ENCODE results near the gene BTBD10. TPM values are rescaled to one million over a fixed set of nuclear protein-coding genes. Genes with fewer than 3 reads are reported as not detected.

Gene BTBD10
- total RNA-seq, 2 experiments from 2014 or later, result 13.3 to 14.8 TPM

DNA sequence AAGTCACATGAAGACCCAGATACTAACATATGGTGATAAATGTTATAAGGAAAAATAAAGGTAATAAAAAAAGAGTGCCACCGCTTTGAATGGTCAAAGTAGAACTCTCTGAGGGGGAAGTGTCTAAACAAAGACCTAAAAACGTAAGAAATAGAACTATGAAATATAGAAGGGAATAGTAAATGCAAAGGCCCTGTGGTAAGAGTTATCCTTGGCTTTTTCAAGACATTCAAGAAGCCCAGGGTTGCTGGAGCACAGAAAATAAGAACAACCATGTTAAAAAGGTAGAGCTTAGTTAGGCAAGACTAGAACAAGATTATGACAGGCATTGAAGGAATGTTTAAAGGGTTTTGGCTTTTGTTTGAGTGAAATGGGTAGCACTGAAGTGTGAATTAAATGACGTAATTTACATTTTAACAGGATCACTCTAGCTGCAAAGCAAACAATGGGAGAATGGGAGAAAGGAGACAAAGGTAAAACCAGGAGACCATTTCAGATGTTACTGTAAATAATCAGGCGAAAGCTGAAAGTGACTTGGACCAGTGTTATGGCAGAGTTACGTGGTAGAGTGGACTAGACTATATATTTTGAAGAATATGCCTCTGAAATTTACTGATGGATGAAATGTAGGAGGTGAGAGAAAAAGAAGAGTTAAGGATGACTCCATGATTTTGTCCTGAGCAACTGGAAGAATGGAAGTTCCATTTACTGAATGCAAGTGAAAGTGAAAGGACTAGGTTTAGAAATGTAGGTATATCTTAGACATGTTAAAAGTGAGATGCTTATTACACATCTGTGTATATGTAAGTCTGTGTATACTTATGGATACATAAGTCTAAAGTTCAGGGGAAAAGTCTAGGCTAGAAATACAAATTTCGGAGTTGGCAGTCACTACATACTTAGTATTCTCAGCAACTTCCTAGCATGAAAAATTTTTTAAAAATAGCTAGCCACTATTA lies 28.5 kb downstream of the BTBD10 start:
- Histone ChIP-seq H3K4me1 (ENCODE audit: insufficient read depth, low read length) (no peaks in the 10 kb centered on the region), H3K27me3 (ENCODE audit: control insufficient read depth in 1 of 2, insufficient read depth in 2 of 2, low read length in 2 of 2) (no peaks in the 10 kb centered on the region), H3K4me3 (ENCODE audit: low read length) (no peak overlapping the region), H3K9me3 (ENCODE audit: control insufficient read depth in 1 of 2, insufficient read depth in 1 of 2, low read length in 2 of 2) (no peaks in the 10 kb centered on the region), H3K27ac (ENCODE audit: low read depth in 1 of 2, low read length in 2 of 2) (no peak overlapping the region), H3K36me3 (ENCODE audit: insufficient read depth, low read length) (no peaks in the 10 kb centered on the region)
- TF ChIP-seq, protein P1, sequence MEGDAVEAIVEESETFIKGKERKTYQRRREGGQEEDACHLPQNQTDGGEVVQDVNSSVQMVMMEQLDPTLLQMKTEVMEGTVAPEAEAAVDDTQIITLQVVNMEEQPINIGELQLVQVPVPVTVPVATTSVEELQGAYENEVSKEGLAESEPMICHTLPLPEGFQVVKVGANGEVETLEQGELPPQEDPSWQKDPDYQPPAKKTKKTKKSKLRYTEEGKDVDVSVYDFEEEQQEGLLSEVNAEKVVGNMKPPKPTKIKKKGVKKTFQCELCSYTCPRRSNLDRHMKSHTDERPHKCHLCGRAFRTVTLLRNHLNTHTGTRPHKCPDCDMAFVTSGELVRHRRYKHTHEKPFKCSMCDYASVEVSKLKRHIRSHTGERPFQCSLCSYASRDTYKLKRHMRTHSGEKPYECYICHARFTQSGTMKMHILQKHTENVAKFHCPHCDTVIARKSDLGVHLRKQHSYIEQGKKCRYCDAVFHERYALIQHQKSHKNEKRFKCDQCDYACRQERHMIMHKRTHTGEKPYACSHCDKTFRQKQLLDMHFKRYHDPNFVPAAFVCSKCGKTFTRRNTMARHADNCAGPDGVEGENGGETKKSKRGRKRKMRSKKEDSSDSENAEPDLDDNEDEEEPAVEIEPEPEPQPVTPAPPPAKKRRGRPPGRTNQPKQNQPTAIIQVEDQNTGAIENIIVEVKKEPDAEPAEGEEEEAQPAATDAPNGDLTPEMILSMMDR (IDR thresholded peaks at IDR 0.05), result no peak
- peaks cover 3% of the 10 kb centered on the region for H3K9me3 Mint-ChIP-seq
- H3K4me1 Mint-ChIP-seq (ENCODE audit: low read depth), result peaks cover 50% of the 10 kb centered on the region
- POLR2A ChIA-PET, result no interaction called here
- H3K27ac Mint-ChIP-seq, result no peak overlapping the region
- CTCF ChIA-PET, result no interaction called here
- peaks cover 33% of the 10 kb centered on the region for H3K36me3 Mint-ChIP-seq (ENCODE audit: low read depth)
- DNase-seq, result no peak
- no peaks in the 10 kb centered on the region for H3K27me3 Mint-ChIP-seq
- intact Hi-C loops (cut with DNase I, micrococcal nuclease), result no loop called here
- no peak for ATAC-seq (ENCODE audit: poor library complexity)
- no peak overlapping the region for H3K4me3 Mint-ChIP-seq

DNA sequence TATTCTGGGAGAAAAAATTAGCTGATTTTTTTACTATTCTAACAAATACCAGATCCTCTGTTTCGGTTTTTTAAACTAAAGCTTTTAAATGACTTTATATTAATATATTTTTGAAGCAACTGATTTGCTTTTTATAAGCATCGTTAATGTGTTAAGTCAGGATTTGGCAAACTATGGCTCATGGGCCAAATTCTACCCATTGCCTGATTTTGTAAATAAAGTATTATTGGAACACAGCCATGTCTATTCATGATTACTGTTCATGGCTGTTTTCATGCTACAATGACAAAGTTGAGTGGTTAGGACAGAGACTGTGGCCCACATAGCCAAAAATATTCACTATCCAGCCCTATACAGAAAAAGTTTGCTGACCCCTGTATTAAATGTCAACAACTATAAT lies 29.6 kb downstream of the BTBD10 start:
- ATAC-seq (ENCODE audit: poor library complexity), result no peak
- intact Hi-C loops (cut with DNase I, micrococcal nuclease), result no loop called here

DNA sequence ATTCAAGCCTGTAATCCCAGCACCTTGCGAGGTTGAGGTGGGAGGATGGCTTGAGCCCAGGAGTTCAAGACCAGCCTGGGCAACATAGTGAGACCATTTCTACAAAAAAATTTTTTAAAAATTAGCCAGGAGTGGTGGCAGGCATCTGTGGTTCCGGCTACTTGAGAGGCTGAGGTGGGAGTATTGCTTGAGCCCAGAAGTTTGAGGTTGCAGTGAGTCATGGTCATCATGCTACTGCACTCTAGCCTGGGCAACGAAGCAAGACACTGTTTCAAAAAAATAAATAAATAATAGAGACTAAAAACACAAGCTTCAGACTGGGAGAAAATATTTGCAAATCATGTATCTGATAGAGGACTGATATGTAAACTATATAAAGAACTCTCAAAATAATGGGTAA lies 33.2 kb downstream of the BTBD10 start:
- no peak overlapping the region for H3K4me3 ChIP-seq (ENCODE audit: low read length)
- no peaks in the 10 kb centered on the region for H3K27me3 ChIP-seq (ENCODE audit: control insufficient read depth in 1 of 2, insufficient read depth in 2 of 2, low read length in 2 of 2)
- Mint-ChIP-seq H3K9me3 (peaks cover 2% of the 10 kb centered on the region), H3K36me3 (ENCODE audit: low read depth) (peaks cover 72% of the 10 kb centered on the region), H3K4me3 (no peak overlapping the region), H3K27ac (no peak overlapping the region), H3K4me1 (ENCODE audit: low read depth) (peaks cover 35% of the 10 kb centered on the region), H3K27me3 (no peaks in the 10 kb centered on the region)
- H3K27ac ChIP-seq (ENCODE audit: low read depth in 1 of 2, low read length in 2 of 2), result no peak overlapping the region
- DNase-seq (no peak), ATAC-seq (ENCODE audit: poor library complexity) (no peak)
- CTCF ChIA-PET, result no interaction called here
- no peaks in the 10 kb centered on the region for H3K36me3 ChIP-seq (ENCODE audit: insufficient read depth, low read length)
- intact Hi-C loops (cut with DNase I, micrococcal nuclease), result no loop called here
- no peaks in the 10 kb centered on the region for H3K4me1 ChIP-seq (ENCODE audit: insufficient read depth, low read length)
- peaks cover 5 to 13% of the 10 kb centered on the region in 2 experiments for H3K9me3 ChIP-seq (ENCODE audit: control insufficient read depth in 1 of 2, insufficient read depth in 1 of 2, low read length in 2 of 2)
- TF ChIP-seq, protein P1 (IDR thresholded peaks at IDR 0.05), result no peak
- POLR2A ChIA-PET, result no interaction called here

More for the DNA sequence above, 29.6 kb downstream of the BTBD10 start:
- H3K36me3 Mint-ChIP-seq (ENCODE audit: low read depth), result peaks cover 42% of the 10 kb centered on the region
- H3K4me1 ChIP-seq (ENCODE audit: insufficient read depth, low read length), result no peaks in the 10 kb centered on the region
- H3K27ac ChIP-seq (ENCODE audit: low read depth in 1 of 2, low read length in 2 of 2), result no peak overlapping the region
- ChIA-PET CTCF (interaction anchor here (0.9 kb wide), 1 partner anchor 33 kb away, joined by 4 read pairs; no protein-coding TSS in a partner anchor), POLR2A (interaction anchor here (1.1 kb wide), 1 partner anchor 29 kb away, joined by 3 read pairs; the partner anchor contains the start of gene BTBD10)
- TF ChIP-seq, protein P1 (IDR thresholded peaks at IDR 0.05), result no peak
- H3K9me3 Mint-ChIP-seq, result peaks cover 3% of the 10 kb centered on the region
- peaks cover 48% of the 10 kb centered on the region for H3K4me1 Mint-ChIP-seq (ENCODE audit: low read depth)
- no peak overlapping the region for H3K4me3 Mint-ChIP-seq
- H3K27me3 Mint-ChIP-seq, result no peaks in the 10 kb centered on the region
- H3K9me3 ChIP-seq (ENCODE audit: control insufficient read depth in 1 of 2, insufficient read depth in 1 of 2, low read length in 2 of 2), result peaks cover 0 to 4% of the 10 kb centered on the region in 2 experiments
- DNase-seq, result no peak
- H3K27me3 ChIP-seq (ENCODE audit: control insufficient read depth in 1 of 2, insufficient read depth in 2 of 2, low read length in 2 of 2), result no peaks in the 10 kb centered on the region
- H3K4me3 ChIP-seq (ENCODE audit: low read length), result no peak overlapping the region
- no peaks in the 10 kb centered on the region for H3K36me3 ChIP-seq (ENCODE audit: insufficient read depth, low read length)
- H3K27ac Mint-ChIP-seq, result no peak overlapping the region

All from CD4-positive, alpha-beta T cell (primary cell).